Spleen (tissue), 7 donors: ENCODE results near the gene RBBP8.

Source experiments
- CTCF ChIP-seq, 11 experiments: fragments of 200-600 bp in 7 of 11; fragments of 450-650 bp in 4 of 11; sonication (generic) in 4 of 11; IDR thresholded peaks in 8 of 11; conservative IDR thresholded peaks in 3 of 11; 1 replicate in 7 of 11; 2 replicates in 4 of 11; pipeline versions ENCODE4 v1.4.0 to v1.8.0; 2016 to 2021; ENCODE audit warnings: antibody characterized with exemption in 11 of 11, inconsistent platforms in 4 of 11, mild to moderate bottlenecking in 1 of 11
- POLR2A ChIP-seq, 3 donors: fragments of 450-650 bp; IDR thresholded peaks; one replicate each; pipeline ENCODE4 v1.5.1; 2017; ENCODE audit warnings: antibody characterized with exemption in 3 of 3, mild to moderate bottlenecking in 1 of 3
- donor health status: DM: no; HTN: no; CAD: no; lungs with moderate emphysema.
- donor health status: DM: no; HTN: no; CAD: no.
- donor health status: DM: no; HTN: no; CAD: no.

- TF ChIP-seq CTCF (IDR thresholded peaks at IDR 0.05 in 8 of 11, conservative IDR thresholded peaks at IDR 0.05 in 3 of 11): no peak
- no peak for TF ChIP-seq POLR2A (IDR thresholded peaks at IDR 0.05)
These were observed 138.2 kb downstream of the RBBP8 start for GRCh38 chr18:23071285-23071684.
